GM21526 (cell line): ENCODE data around the gene ATAD2B.

Source experiments
- ATAC-seq: cut with Tn5 transposase; IDR thresholded peaks from one replicate; pipeline ENCODE4 v1.9.1; 2021; ENCODE audit warnings: moderate library complexity; ENCODE audit not compliant: unreplicated experiment, low FRiP score

The ATAD2B gene

GRCh38 chr2:23706613-23707078 lies 220.3 kb downstream of the ATAD2B start:
- ATAC-seq: no peak

GRCh38 chr2:23705771-23706612 lies 220.9 kb downstream of the ATAD2B start:
- no peak for ATAC-seq

GRCh38 chr2:23703583-23704385 lies 223.1 kb downstream of the ATAD2B start:
- no peak for ATAC-seq

GRCh38 chr2:23703037-23703582 lies 223.8 kb downstream of the ATAD2B start:
- no peak for ATAC-seq

GRCh38 chr2:23700627-23701026 lies 226.3 kb downstream of the ATAD2B start:
- no peak for ATAC-seq

- ATAC-seq: no peak
Measured at GRCh38 chr2:23699580-23699925, 227.4 kb downstream of the ATAD2B start.

GRCh38 chr2:23698721-23699579 lies 228.0 kb downstream of the ATAD2B start:
- no peak for ATAC-seq
